ENCODE data around the gene PRR20G.

GRCh38 chr3:127307916-127308315 lies 20.1 kb upstream of the PRR20G start:
- TF ChIP-seq CTCF (IDR thresholded peaks at IDR 0.05) = no peak
- no peak for TF ChIP-seq POLR2A (IDR thresholded peaks at IDR 0.05)
